Activated T-cell treated with anti-CD3 and anti-CD28 coated beads, Interleukin-2, amount 50 U/mL, for 4 hours (primary cell): ENCODE measurements around the gene WDR41. TPM values are rescaled to one million over a fixed set of nuclear protein-coding genes. Genes with fewer than 3 reads are reported as not detected.
"Not testable (repeated sequence)": the region's sequence is repeated elsewhere in the genome, so short reads cannot be mapped to it uniquely, and the experiment has no call there.

Experiments
- ATAC-seq, 2 donors: fragments of 200-7000 bp; cut with Tn5 transposase; one replicate each; pipeline ENCODE4 v1.10.0; 2021
- DNase-seq: peaks from one replicate; pipeline ENCODE4 v3.0.0-alpha.2; 2020
- H3K27me3 Mint-ChIP-seq: one replicate; pipeline ENCODE4 v1.8.0; 2021; ENCODE audit warnings: low read depth, mixed read lengths
- H3K36me3 Mint-ChIP-seq: one replicate; pipeline ENCODE4 v1.8.0; 2022; ENCODE audit warnings: mixed read lengths; ENCODE audit not compliant: insufficient read depth
- H3K4me1 Mint-ChIP-seq: one replicate; pipeline ENCODE4 v1.8.0; 2021; ENCODE audit warnings: low read depth, mixed read lengths
- H3K4me3 Mint-ChIP-seq: one replicate; pipeline ENCODE4 v1.8.0; 2021; ENCODE audit warnings: mild to moderate bottlenecking, moderate library complexity, mixed read lengths
- H3K9me3 Mint-ChIP-seq: one replicate; pipeline ENCODE4 v1.8.0; 2021; ENCODE audit warnings: mixed read lengths
- total RNA-seq, 3 donors: library from RNA; stranded (reverse); gene quantifications; one replicate each; pipeline ENCODE4 v1.2.1, GENCODE V29; 2021

Gene WDR41
- total RNA-seq, 3 donors from 2014 or later = 11.5 to 17.9 (median 12.8) TPM

DNA sequence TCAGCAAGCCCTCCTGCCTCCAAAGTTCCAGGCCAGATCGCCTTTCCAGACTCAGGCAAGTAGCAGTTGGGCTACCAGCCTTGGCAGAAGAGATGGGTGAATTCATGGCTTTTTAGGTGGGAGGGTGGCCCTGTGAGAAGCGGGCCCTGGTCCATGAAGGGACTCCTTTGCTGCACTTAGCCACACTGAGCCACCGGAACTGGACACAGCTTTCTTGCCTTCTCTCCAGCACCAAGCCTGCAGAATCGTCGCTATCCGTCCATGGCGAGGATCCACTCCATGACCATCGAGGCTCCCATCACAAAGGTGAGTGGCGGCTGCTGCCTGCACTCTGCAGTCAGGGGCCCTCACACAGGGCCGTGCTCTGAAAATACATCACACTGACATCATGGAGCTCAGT is 85.0 kb downstream of the WDR41 start:
- Mint-ChIP-seq H3K9me3 (no peaks in the 10 kb centered on the region), H3K27me3 (peaks cover 3% of the 10 kb centered on the region), H3K4me1 (no peaks in the 10 kb centered on the region), H3K4me3 (no peak overlapping the region), H3K36me3 (no peaks in the 10 kb centered on the region)
- no peak for DNase-seq
- ATAC-seq = no peak

DNA sequence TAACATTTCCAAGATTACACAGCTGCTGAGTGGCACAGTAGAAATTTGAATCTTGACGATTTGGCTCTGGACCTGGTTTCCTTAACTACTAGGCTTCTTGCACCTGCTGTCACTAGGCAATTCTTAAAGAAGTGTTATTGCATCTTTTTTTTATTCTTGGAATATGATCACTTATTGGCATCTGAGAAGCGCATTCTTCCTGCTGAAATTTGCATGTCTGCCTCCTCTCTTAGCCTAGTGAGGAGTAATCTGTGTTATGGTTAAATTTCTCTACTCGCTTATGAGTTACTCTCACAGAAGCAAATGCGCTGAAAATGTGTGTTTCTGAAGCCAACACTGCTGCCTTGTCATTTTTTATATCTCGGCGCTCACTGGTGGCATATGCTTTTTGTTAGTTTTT is 89.3 kb downstream of the WDR41 start:
- no peaks in the 10 kb centered on the region for H3K9me3 Mint-ChIP-seq
- no peak for DNase-seq

GRCh38 chr5:77400645-77401044 is 91.5 kb downstream of the WDR41 start:
- no peaks in the 10 kb centered on the region for H3K36me3 Mint-ChIP-seq
- H3K9me3 Mint-ChIP-seq = no peaks in the 10 kb centered on the region
- peaks cover 3% of the 10 kb centered on the region for H3K27me3 Mint-ChIP-seq
- DNase-seq (no peak), ATAC-seq (no peak)
- no peaks in the 10 kb centered on the region for H3K4me1 Mint-ChIP-seq
- H3K4me3 Mint-ChIP-seq = no peak overlapping the region

More for the DNA sequence above, 89.3 kb downstream of the WDR41 start:
- Mint-ChIP-seq H3K36me3 (no peaks in the 10 kb centered on the region), H3K4me1 (no peaks in the 10 kb centered on the region), H3K4me3 (no peak overlapping the region), H3K27me3 (peaks cover 3% of the 10 kb centered on the region)
- no peak for ATAC-seq

DNA sequence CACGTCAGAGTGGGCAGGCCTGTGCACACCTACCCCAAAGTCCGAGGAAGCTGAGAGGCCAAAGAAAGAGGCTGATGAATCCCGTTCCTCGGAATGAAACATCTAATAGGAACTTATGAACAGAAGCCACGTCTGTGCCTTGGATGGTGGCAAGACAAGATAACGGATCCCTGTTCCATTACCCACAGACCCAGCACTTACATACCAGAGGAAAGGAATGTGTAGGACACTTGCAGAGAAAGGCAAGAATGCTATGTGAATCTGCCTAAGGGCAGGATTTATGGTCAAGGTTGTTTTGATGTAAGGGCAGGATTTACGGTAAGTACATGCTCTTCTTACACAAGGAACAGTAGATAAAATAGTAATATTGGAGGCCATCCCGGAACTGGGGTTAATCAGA is 93.2 kb downstream of the WDR41 start:
- Mint-ChIP-seq H3K27me3 (no peaks in the 10 kb centered on the region), H3K9me3 (no peaks in the 10 kb centered on the region), H3K4me3 (no peak overlapping the region), H3K36me3 (no peaks in the 10 kb centered on the region), H3K4me1 (no peaks in the 10 kb centered on the region)
- no peak for DNase-seq
- no peak for ATAC-seq

DNA sequence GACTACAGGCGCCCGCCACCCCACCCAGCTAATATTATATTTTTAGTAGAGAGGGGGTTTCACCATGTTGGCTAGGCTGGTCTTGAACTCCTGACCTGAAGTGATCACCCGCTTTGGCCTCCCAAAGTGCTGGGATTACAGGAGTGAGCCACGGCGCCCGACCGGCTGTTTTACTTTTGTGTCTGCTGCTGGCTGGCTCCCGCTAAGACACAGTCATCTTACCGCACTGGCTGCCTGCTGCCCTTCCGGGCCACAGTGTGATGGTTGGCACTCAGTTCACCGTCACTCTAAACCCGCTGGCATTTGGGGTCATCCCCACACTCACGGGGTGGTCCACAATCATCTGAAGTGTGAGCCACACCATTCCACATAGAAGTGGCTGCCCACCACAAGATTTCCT is 93.7 kb downstream of the WDR41 start:
- no peak for DNase-seq
- no peak overlapping the region for H3K4me3 Mint-ChIP-seq
- ATAC-seq = no peak
- no peaks in the 10 kb centered on the region for H3K36me3 Mint-ChIP-seq
- no peaks in the 10 kb centered on the region for H3K9me3 Mint-ChIP-seq
- H3K4me1 Mint-ChIP-seq = no peaks in the 10 kb centered on the region
- no peaks in the 10 kb centered on the region for H3K27me3 Mint-ChIP-seq

DNA sequence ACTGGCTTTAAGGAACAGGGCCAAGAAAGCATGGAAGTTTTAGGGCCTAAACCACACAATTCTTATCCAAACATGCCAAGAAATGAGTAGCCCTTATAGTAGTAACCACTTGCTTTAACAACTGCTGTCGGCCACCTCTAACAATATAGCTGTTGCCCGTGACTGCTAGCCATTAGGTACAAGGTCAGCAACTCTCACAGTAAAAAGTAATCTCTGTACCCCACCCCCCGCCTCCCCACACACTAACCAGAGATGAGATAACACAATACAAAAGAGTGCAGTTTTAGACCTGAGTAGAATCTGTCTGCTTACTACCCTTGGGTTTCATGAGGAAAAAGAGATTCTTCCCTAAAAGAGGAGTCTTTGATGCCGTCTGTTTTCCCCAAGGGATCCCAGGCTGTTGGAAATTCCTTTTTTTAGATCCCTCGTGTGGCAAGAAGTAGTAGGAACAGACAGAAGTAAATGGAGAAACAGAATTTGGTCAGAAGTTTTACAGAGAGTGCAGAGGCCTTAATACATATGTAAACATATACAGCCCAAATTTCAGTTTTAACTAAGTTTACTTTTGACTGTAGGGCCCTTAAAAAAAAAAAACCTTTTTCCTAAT is 94.3 kb downstream of the WDR41 start:
- ATAC-seq (no peak), DNase-seq (no peak)
- Mint-ChIP-seq H3K36me3 (no peaks in the 10 kb centered on the region), H3K27me3 (no peaks in the 10 kb centered on the region), H3K9me3 (no peaks in the 10 kb centered on the region), H3K4me3 (no peak overlapping the region), H3K4me1 (no peaks in the 10 kb centered on the region)

- no peak overlapping the region for H3K4me3 Mint-ChIP-seq
- ATAC-seq (no peak), DNase-seq (no peak)
- no peaks in the 10 kb centered on the region for H3K27me3 Mint-ChIP-seq
- no peaks in the 10 kb centered on the region for H3K4me1 Mint-ChIP-seq
- H3K36me3 Mint-ChIP-seq = no peaks in the 10 kb centered on the region
- no peaks in the 10 kb centered on the region for H3K9me3 Mint-ChIP-seq
These were observed 96.1 kb downstream of the WDR41 start for GRCh38 chr5:77396017-77396416.

GRCh38 chr5:77394064-77394715 is 97.9 kb downstream of the WDR41 start:
- ATAC-seq = no peak
- no peaks in the 10 kb centered on the region for H3K4me1 Mint-ChIP-seq

DNA sequence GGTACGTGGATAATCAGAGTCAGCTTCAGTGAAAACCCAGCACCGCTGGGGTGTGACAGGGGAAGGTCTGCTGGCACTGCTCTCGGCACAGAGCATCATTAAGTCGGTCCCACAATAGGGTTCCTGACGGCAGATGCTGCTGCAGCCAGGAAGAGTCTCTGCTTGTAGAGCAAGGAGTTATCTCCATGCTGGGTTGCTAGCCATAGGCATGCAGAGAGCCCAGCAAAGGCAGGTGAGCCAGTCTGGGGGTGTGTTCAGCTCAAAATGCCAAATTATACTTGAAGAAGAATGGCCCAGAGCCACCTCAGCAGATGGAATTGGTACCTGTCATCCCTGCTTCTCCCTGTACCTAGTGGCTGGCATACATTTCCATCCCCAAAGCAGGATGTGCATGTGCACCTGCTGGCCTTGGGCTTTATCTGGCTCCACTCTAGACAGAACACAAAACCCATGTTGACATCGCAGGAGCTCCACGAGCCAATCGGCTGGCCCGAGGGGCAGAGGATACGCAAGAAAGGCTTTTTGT is 100.8 kb downstream of the WDR41 start:
- no peak for DNase-seq
- no peaks in the 10 kb centered on the region for H3K9me3 Mint-ChIP-seq

More at GRCh38 chr5:77394064-77394715, 97.9 kb downstream of the WDR41 start:
- H3K27me3 Mint-ChIP-seq = no peaks in the 10 kb centered on the region
- H3K36me3 Mint-ChIP-seq = no peaks in the 10 kb centered on the region
- H3K4me3 Mint-ChIP-seq = no peak overlapping the region
- no peak for DNase-seq
- H3K9me3 Mint-ChIP-seq = no peaks in the 10 kb centered on the region

GRCh38 chr5:77390795-77391194 is 101.3 kb downstream of the WDR41 start:
- Mint-ChIP-seq H3K9me3 (no peaks in the 10 kb centered on the region), H3K27me3 (no peaks in the 10 kb centered on the region), H3K4me3 (no peak overlapping the region), H3K36me3 (no peaks in the 10 kb centered on the region), H3K4me1 (no peaks in the 10 kb centered on the region)
- DNase-seq (no peak), ATAC-seq (no peak)

More for the DNA sequence above, 100.8 kb downstream of the WDR41 start:
- H3K4me3 Mint-ChIP-seq = no peak overlapping the region
- no peak for ATAC-seq
- no peaks in the 10 kb centered on the region for H3K27me3 Mint-ChIP-seq
- no peaks in the 10 kb centered on the region for H3K4me1 Mint-ChIP-seq
- no peaks in the 10 kb centered on the region for H3K36me3 Mint-ChIP-seq

DNA sequence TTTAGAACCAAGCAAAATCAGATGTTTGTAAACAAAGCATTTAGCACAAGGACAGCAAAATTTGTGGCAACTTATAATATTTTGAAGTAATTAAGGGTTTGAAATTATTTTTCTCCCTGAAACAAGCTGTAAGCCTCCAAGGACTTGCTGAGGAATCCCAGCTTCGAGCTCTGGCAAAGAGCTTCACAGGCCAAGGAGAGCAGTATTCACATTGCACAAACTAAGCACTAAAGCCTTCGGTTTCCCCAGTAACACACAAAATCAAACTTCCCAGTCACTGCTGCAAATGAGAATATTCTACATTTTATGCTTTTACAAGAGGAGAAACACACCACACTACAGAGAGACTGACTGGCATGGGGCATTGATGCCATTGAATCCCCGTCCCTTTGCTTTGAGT is 101.9 kb downstream of the WDR41 start:
- ATAC-seq = no peak

DNA sequence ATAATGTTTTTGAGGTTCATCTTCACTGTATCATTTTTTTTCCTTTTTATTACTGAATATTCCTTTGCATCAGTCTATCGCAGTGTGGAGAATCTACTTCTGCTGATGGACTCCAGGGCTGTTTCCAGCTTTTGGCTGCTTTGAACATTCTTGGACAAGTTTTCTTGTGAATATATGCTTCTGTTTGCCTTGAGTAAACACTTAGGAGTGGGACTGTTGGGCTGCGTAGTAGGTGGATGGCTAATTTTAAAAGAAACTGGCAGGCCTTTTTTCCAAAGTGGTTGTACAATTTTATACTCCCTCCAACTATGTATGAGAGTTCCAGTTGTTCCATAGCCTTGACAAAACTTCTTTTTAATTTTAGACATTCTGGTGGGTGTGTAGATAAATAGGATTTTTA is 102.4 kb downstream of the WDR41 start:
- no peak for DNase-seq
- no peak for ATAC-seq
- Mint-ChIP-seq H3K4me1 (no peaks in the 10 kb centered on the region), H3K9me3 (no peaks in the 10 kb centered on the region), H3K4me3 (no peak overlapping the region), H3K27me3 (no peaks in the 10 kb centered on the region), H3K36me3 (no peaks in the 10 kb centered on the region)

More for the DNA sequence above, 101.9 kb downstream of the WDR41 start:
- Mint-ChIP-seq H3K36me3 (no peaks in the 10 kb centered on the region), H3K9me3 (no peaks in the 10 kb centered on the region), H3K4me1 (no peaks in the 10 kb centered on the region), H3K27me3 (no peaks in the 10 kb centered on the region), H3K4me3 (no peak overlapping the region)
- DNase-seq = no peak

DNA sequence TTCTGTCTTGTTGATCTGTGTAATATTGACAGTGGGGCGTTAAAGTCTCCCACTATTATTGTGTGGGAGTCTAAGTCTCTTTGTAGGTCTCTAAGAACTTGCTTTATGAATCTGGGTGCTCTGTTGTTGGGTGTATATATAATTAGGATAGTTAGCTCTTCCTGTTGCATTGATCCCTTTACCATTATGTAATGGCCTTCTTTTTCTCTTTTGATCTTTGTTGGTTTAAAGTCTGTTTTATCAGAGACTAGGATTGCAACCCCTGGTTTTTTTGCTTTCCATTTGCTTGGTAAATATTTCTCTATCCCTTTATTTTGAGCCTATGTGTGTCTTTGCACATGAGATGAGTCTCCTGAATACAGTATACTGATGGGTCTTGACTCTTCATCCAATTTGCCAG is 105.8 kb downstream of the WDR41 start:
- not testable (repeated sequence) for H3K4me1 Mint-ChIP-seq, H3K4me3 Mint-ChIP-seq, H3K27me3 Mint-ChIP-seq, ATAC-seq, H3K9me3 Mint-ChIP-seq, H3K36me3 Mint-ChIP-seq, DNase-seq

DNA sequence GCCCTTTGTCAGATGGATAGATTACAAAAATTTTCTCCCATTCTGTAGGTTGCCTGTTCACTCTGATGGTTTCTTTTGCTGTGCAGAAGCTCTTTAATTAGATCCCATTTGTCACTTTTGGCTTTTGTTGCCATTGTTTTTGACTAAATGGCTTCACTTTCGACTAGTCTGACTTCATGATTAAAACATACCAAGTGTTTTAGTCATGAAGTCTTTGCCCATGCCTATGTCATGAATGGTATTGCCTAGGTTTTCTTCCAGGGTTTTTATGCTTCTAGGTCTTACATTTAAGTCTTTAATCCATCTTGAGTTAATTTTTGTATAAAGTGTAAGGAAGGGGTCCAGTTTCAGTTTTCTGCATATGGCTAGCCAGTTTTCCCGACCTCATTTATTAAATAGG is 108.8 kb downstream of the WDR41 start:
- H3K36me3 Mint-ChIP-seq, ATAC-seq, H3K4me3 Mint-ChIP-seq, DNase-seq, H3K27me3 Mint-ChIP-seq, H3K9me3 Mint-ChIP-seq: not testable (repeated sequence)
- H3K4me1 Mint-ChIP-seq = peaks cover 29% of the 10 kb centered on the region
